Left renal cortex interstitium (tissue), 4 donors: Measurements from ENCODE around the gene NUPR1. TPM values are rescaled to one million over a fixed set of nuclear protein-coding genes. Genes with fewer than 3 reads are reported as not detected.
"Not testable (repeated sequence)": the region's sequence is repeated elsewhere in the genome, so short reads cannot be mapped to it uniquely, and the experiment has no call there.

ENCODE experiments used
- DNase-seq, 4 donors: peaks; one replicate each; pipeline ENCODE4 v3.0.0-alpha.2; 2013; ENCODE audit warnings: low read depth in 4 of 4, low spot score in 2 of 4, missing footprints in 1 of 4
- polyA plus RNA-seq, 4 donors: library from polyadenylated mRNA; unstranded; fragments of 120-200 nt; gene quantifications; one replicate each; pipeline ENCODE4 v1.2.1, GENCODE V29; 2013; ENCODE audit not compliant: insufficient read length in 4 of 4

The NUPR1 gene
- 10 to 100 TPM in 3 of 4 donors, 1 to 10 TPM in 1; 7.9 to 15.9 (median 13.4) TPM for polyA plus RNA-seq

- peak in 3 of 4 donors; percentile 34 to 56 (median 55) for DNase-seq
These were observed at the start of gene NUPR1 for GRCh38 chr16:28538733-28539596. Gene NUPR1 (minus strand): TSS chr16:28538974. CDS start chr16:28538907, 67 bp downstream.

GRCh38 chr16:28587386-28587785, 48.6 kb upstream of the NUPR1 start:
- DNase-seq = no peak

DNA sequence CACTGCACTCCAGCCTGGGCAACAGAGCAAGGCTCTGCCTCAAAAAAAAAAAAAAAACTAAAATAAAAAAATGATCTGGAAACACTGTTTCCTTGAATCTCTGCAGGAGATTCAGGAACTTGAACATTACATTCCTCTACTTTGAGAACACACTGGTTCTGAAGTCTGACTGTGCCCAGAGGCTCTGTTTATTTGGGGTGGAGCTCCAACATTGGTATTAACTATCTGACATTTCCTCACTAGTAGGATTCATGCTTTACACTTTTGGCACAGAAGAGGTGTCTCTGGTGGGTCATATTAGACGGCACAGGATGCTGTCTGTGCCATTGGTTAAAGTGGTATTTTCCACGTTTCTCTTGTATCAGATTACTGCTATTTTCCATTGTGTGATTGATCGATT, 47.7 kb upstream of the NUPR1 start:
- no peak for DNase-seq

DNA sequence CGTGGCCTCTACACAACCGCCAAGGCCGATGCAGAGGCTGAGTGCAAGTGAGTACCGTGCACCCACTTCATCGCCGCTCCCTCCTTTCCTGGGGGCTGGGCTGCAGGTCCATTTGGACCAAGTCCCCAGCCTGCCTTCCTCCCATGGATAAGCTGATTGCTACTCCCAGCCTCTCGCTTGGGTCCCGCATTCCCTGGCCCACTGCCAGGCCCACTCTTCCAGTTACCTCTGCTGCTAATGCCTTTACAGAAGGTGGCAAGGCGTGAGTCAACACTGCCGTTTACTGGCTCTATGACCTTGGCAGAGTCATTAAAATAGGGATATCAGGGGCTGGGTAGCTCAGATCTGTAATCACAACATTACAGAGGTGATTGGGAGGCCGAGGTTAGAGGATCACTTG, 46.9 kb upstream of the NUPR1 start:
- DNase-seq = no peak

DNA sequence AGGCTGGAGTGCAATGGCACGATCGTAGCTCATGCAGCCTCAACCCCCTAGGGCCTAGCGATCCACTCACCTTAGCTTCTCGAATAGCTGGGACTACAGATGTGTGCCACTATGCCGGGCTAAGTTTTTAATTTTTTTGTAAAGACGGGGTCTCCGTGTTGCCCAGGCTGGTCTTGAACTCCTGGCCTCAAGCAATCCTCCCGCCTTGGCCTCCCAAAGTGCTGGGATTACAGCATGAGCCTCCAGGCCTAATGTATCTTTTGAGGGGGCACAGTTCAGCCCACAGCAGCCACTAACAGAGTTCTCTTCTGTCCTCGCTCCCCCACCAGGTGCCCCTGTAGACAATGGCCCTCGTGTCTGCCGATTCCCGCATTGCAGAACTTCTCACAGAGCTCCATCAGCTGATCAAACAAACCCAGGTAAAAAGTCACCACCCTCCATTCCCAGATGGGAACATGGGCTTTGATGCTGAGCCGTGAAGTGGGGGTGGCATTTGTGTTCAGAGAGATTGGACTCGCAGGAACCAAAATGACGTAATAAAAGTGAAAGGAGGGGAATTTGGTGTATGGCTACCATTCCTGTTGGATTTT, 42.0 kb upstream of the NUPR1 start:
- no peak for DNase-seq

DNA sequence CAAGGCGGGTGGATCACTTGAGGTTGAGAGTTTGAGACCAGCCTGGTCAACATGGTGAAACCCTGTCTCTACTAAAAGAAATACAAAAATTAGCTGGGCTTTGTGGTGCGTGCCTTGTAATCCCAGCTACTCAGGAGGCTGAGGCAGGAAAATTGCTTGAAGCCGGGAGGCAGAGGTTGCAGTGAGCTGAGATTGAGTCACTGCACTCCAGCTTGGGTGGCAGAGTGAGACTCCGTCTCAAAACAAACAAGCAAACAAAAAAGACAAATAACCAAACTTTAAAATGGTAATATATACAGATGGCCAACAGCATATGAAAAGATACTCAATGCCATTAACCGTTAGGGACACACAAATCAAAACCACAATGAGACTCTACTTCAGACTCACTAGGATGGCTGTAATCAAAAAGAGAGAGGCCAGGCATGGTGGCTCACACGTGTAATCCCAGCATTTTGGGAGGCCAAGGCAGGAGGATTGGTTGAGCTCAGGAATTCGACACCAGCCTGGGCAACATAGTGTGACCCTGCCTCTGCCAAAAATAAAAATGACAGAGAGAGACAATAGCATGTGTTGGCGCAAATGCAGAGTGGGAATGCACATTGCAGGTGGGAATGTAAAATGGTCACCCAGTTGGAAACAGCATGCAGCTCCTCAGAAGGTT, 36.8 kb upstream of the NUPR1 start:
- no peak for DNase-seq

DNA sequence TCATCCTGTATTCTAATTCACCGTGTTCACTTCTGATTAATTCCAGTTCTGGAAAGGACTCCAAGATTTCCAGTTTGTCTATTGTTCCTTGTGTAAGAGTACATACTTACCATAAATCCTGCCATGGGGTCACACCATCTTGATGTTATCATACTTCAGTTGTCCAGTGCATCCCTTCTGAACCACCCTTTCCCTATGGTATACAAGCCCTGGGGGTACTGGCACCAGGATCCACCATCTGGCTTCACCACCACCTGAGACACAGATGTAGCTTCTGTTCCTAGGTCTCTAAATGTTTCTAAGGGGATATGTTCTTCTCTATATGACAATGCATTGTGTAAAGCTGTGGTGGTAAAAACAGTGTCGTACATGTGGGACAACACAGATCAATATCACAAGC, 36.2 kb upstream of the NUPR1 start:
- DNase-seq = no peak

DNA sequence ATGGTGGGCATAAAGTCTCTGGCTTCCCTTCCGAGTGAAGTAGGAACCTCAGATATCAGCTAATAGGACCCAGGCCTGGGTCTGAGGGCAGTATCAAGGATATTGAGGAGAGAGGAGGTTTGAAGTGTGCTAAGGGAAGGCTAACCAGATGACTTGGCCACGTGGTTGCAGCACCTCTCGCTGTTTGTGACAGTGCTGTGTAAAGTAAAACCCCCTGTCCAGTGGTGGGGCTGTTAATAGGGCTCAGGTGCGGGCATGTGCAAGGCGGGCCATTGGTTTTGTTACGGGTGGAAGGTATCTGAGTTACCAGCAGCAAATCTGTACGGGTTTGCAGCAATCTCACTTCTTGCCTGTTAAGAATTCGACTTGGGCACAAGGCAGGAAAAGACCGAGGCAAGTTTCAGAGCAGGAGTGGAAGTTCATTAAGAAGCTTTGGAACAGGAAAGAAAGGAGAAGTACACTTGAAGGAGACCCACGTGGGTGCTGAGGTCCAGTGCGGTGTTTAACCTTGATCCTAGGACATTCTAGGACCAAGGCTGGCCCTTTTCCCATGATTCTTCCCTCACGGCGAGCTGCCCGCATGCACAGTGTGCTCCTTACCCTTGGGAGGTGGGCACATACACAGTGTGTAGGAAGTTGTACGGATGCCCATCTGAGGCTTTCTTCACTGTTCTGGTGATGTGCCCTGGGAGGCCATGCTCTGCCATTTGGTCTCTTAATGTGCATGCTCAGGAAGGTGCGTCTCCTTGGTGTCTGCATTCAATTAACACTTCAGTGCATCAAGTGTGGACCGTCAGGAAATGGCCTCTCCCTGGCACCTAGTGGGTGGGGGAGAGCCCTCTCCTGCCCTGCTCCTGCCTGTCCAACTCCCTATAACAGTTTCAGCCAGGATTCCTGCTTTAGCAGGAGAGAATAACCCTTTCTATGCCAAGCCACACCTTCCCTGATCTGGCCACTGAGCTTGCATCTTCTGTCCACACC, 35.3 kb upstream of the NUPR1 start:
- DNase-seq = no peak

DNA sequence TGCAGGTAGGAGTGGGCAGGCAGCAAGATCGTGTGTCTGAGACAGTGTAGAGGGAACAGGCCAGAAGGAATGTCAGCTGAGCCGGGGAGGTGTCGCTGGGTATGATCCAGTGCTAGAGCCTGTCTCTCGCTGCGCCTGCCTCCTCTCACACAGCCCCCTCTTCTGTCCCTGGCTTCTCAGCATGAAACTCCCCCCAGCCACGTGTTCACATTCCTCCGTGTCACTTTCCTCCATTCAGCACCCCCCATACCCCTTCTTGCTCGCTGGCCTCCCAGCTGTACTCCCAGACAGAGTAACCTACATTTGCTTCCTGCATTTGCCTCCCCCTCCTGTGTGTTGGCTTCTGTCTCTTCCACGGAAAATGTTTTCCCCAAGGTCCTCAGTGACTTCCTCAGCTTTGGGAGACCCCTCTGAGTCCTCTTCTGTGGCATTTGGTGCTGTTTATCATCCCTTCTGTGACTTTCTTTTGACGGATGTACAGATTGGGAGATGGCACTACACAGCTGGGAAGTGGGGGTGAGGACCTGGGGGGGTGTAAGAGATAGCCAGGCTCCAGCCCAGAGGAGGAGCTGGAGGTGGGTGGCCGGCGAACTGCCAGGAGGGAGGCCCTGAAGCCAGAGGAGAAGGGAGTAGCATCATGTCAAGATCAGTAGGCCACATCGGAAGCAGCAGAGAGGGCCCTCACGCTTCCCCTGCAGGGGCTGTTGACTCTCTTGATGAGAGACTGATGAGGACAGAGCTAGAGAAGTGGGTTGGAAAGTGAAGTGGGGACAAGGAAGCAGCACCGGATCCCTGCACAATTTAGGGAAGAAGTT, 34.1 kb upstream of the NUPR1 start:
- DNase-seq = peak; percentile 41 to 70 (median 56)

- DNase-seq = no peak
These were observed 31.4 kb upstream of the NUPR1 start for GRCh38 chr16:28569968-28570752.

DNA sequence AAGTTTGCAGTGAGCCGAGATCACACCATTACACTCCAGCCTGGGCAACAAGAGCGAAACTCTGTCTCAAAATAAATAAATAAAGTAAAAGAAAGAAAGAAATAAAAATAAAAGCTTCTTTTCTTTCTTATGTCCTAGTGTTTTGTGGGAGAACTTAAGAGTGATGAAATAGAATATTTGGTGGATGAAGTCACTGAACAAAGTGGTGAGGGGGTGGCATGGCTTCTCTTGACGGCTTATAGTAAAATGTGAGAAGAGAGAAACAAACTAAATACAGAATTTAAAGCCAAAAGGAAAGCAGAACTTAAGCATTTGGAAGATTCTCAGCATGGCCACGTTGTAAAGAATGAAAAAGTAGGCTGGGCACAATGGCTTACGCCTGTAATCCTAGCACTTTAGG, 30.2 kb upstream of the NUPR1 start:
- no peak for DNase-seq

DNA sequence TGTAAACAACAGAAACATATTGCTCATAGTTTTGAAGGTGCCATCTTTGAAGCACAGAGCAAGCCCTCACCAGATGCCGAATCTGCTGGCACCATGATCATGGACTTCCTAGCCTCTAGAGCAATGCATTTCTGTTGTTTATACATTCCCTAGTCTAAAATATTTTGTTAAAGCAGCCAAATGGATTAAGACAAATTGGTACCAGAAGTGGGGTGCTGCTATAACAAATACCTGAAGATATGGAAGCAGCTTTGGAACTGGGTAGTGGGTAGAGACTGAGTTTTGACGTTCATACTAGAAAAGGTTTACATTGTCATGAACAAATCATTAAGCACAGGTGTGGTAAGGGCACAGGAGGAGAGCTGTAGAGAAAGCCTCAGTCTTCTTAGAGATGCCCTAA, 28.5 kb upstream of the NUPR1 start:
- DNase-seq = no peak

DNA sequence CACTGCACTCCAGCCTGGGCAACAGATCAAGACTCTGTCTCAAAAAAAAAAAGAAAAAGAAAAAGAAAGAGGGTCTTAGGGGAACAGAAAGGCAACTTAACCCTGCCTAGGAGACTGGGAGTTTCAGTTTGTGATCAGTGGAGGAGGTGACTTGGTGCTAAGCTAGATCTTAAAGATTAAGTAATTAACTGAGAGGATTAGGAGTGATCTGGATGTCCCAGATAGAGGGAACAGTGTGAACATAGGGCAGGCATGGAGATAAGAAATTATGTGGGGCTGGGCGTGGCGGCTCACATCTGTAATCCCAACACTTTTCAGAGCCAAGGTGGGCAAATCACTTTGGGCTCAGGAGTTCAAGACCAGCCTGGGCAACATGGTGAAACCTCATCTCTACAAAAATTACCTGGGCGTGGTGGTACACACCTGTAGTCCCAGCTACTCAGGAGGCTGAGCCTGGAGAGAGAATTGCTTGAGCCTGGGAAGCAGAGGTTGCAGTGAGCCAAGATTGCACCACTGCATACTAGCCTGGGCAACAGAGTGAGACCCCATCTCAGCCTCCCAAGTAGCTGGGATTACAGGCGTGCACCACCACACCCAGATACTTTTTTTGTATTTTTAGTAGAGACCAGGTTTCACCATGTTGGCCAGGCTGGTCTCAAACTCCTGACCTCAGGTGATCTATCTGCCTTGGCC, 27.6 kb upstream of the NUPR1 start:
- DNase-seq = not testable (repeated sequence)

GRCh38 chr16:28563218-28563617, 24.4 kb upstream of the NUPR1 start:
- DNase-seq = no peak

DNA sequence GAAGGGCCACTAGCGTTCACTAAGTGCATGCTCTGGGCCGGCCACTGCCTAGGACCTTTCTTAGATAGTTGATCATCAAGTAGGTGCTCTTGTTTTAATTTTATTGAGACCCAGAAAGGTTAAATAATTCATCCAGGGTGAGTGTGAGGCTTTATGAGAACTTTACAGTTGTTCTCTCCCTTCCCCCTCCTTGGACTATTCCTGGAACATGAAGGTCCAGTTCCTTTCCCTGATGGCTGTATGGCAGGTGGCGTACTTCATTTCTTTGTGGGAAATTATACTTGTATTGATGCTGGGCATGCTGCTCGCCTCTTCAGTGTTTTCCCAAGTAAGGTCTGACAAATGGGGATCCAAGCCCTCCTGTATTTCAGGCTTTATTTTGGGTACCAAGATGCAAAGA, 23.4 kb upstream of the NUPR1 start:
- no peak for DNase-seq

GRCh38 chr16:28561557-28562187, 22.9 kb upstream of the NUPR1 start:
- no peak for DNase-seq

DNA sequence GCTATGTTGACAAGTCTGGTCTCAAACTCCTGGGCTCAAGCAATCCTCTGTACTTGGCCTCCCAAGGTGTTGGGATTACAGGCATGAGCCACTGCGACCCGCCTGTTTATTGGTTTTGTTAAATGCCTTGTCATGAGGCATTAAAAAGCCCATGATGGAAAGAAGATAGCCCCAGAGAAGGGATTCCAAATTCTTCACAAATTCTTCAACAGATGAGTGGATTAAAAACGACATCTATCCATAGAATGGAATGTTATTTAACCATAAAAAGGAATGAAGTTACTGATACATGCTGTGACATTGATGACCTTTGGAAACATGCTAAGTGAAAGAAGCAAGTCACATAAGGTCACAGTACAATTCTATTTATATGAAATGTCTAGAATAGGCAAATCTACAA, 19.7 kb upstream of the NUPR1 start:
- DNase-seq = no peak

DNA sequence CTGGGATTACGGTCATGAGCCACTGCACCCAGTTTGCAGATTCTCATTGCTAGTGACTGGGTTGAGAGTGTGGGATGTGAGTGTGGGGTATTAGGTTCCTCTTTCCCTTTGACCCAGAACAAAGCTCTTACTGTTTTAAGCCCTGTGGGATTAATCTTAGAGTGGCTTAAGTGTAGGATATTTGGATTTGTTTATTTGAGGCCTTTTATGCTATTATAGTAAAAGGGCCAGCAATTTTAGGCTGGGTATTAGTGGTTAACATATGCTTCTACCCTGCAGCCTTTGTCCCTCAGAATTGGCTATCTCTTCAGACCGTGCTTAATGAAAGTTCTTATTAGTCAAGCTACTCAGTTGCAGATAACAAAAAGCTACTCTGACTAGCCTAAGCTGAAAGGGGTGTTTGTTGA, 18.1 kb upstream of the NUPR1 start:
- no peak for DNase-seq
